H1 (cell line): Measurements from ENCODE around the gene SH3RF3. TPM values are rescaled to one million over a fixed set of nuclear protein-coding genes. Genes with fewer than 3 reads are reported as not detected.

Experiments
- CTCF ChIA-PET: fragments of 300-600 bp; sonication (Branson Sonifier 250); formaldehyde crosslinking; loops from one replicate; lab custom pipeline; 2021; ENCODE audit not compliant: partially characterized antibody; lab: Charles Lee
- POLR2A ChIA-PET: fragments of 300-600 bp; sonication (Branson Sonifier 250); formaldehyde crosslinking; loops from one replicate; lab custom pipeline; 2021; ENCODE audit warnings: inconsistent platforms; ENCODE audit not compliant: partially characterized antibody; lab: Charles Lee
- DNase-seq, 2 experiments: peaks; one replicate each; pipeline versions ENCODE4 v3.0.0 to v3.0.0-alpha.2; 2010 to 2022; ENCODE audit warnings: low spot score in 2 of 2, low read depth in 1 of 2, mixed read lengths in 1 of 2
- FAIRE-seq: peaks from 2 replicates; lab custom pipeline; 2011; peaks lifted over from hg19 to GRCh38; lab: Jason Lieb, UNC
- H2AFZ ChIP-seq: 2 replicates; pipeline ENCODE4 v1.8.1; 2012; ENCODE audit warnings: low read length, inconsistent platforms
- H2AK5ac ChIP-seq: 2 replicates; pipeline ENCODE4 v1.6.1; 2013; ENCODE audit warnings: low read depth, low read length
- H2BK120ac ChIP-seq: replicated peaks from 2 replicates; pipeline ENCODE3; 2013; ENCODE audit warnings: low read depth, low read length, inconsistent platforms
- H2BK12ac ChIP-seq: 2 replicates; pipeline ENCODE4 v1.6.1; 2013; ENCODE audit warnings: low read depth, low read length
- H2BK15ac ChIP-seq: 2 replicates; pipeline ENCODE4 v1.6.1; 2013; ENCODE audit warnings: low read length
- H2BK20ac ChIP-seq: 2 replicates; pipeline ENCODE4 v1.6.1; 2013; ENCODE audit warnings: low read length
- H2BK5ac ChIP-seq: 2 replicates; pipeline ENCODE4 v1.6.1; 2013; ENCODE audit warnings: low read depth, low read length
- H3K14ac ChIP-seq: 2 replicates; pipeline ENCODE4 v1.6.1; 2013; ENCODE audit warnings: inconsistent platforms; ENCODE audit not compliant: insufficient read length
- H3K18ac ChIP-seq: 2 replicates; pipeline ENCODE4 v1.6.1; 2013; ENCODE audit warnings: low read length; ENCODE audit errors: extremely low read depth
- H3K23ac ChIP-seq: 2 replicates; pipeline ENCODE4 v1.6.1; 2013; ENCODE audit warnings: inconsistent platforms; ENCODE audit not compliant: insufficient read length
- H3K23me2 ChIP-seq: 2 replicates; pipeline ENCODE4 v1.6.1; 2013; ENCODE audit warnings: low read depth, low read length
- H3K27ac ChIP-seq: 2 replicates; pipeline ENCODE4 v1.6.1; 2011; ENCODE audit warnings: low read depth, low read length, inconsistent platforms
- H3K27me3 ChIP-seq, 4 experiments: replicated peaks in 1 of 4; 1 replicate in 1 of 4; 2 replicates in 3 of 4; pipeline versions ENCODE4 v1.6.1 to v1.8.1; 2011 to 2013; ENCODE audit warnings: low read length in 3 of 4, mild to moderate bottlenecking in 3 of 4, inconsistent platforms in 2 of 4, mixed read lengths in 2 of 4, moderate library complexity in 1 of 4; ENCODE audit not compliant: control insufficient read depth in 3 of 4, insufficient read depth in 3 of 4; ENCODE audit errors: extremely low read depth in 1 of 4
- H3K36me3 ChIP-seq, 4 experiments: 2 replicates each; pipeline versions ENCODE4 v1.6.1 to v1.8.1; 2011 to 2013; ENCODE audit warnings: mild to moderate bottlenecking in 4 of 4, low read length in 3 of 4, moderate library complexity in 2 of 4, control low read depth in 1 of 4, inconsistent platforms in 1 of 4; ENCODE audit not compliant: insufficient read depth in 4 of 4, control insufficient read depth in 2 of 4
- H3K4ac ChIP-seq: replicated peaks from 2 replicates; pipeline ENCODE3; 2013; ENCODE audit warnings: low read length, low read depth, mixed read lengths, inconsistent platforms; ENCODE audit not compliant: insufficient read length
- H3K4me1 ChIP-seq, 4 experiments: replicated peaks in 1 of 4; 1 replicate in 1 of 4; 2 replicates in 3 of 4; pipeline versions ENCODE4 v1.6.1 to v1.8.1; 2011 to 2013; ENCODE audit warnings: low read length in 3 of 4, inconsistent platforms in 2 of 4, mixed read lengths in 1 of 4; ENCODE audit not compliant: insufficient read depth in 4 of 4, control insufficient read depth in 3 of 4
- H3K4me2 ChIP-seq, 2 experiments: 2 replicates each; pipeline versions ENCODE4 v1.6.1 to v1.8.1; 2011 to 2013; ENCODE audit warnings: low read depth in 2 of 2, low read length in 2 of 2, control low read depth in 1 of 2, inconsistent platforms in 1 of 2, mild to moderate bottlenecking in 1 of 2; ENCODE audit not compliant: insufficient read depth in 1 of 2
- H3K4me3 ChIP-seq, 4 experiments: fragments of 200-600, 300-600 bp in 1 of 4; sonication (generic), shearing (Covaris generic), sonication (Bioruptor Twin) in 1 of 4; 2 replicates each; pipeline versions ENCODE4 v1.5.1 to v1.8.1; 2011 to 2016; ENCODE audit warnings: low read length in 4 of 4, low read depth in 3 of 4, control low read depth in 2 of 4, inconsistent platforms in 2 of 4, mild to moderate bottlenecking in 2 of 4, mixed read lengths in 1 of 4, moderate library complexity in 1 of 4; ENCODE audit not compliant: insufficient read depth in 2 of 4; ENCODE audit errors: extremely low read depth in 1 of 4
- H3K56ac ChIP-seq: replicated peaks from 2 replicates; pipeline ENCODE3; 2013; ENCODE audit warnings: low read depth, mild to moderate bottlenecking, mixed read lengths, low read length, inconsistent platforms; ENCODE audit not compliant: insufficient read length
- H3K79me1 ChIP-seq: 2 replicates; pipeline ENCODE4 v1.6.1; 2013; ENCODE audit warnings: low read depth, low read length, control low read depth
- H3K79me2 ChIP-seq, 2 experiments: 2 replicates each; pipeline versions ENCODE4 v1.6.1 to v1.8.1; 2012 to 2013; ENCODE audit warnings: low read length in 2 of 2, mild to moderate bottlenecking in 2 of 2, inconsistent platforms in 1 of 2; ENCODE audit not compliant: insufficient read depth in 2 of 2, control insufficient read depth in 1 of 2
- H3K9ac ChIP-seq, 4 experiments: replicated peaks in 1 of 4; 1 replicate in 1 of 4; 2 replicates in 3 of 4; pipeline versions ENCODE4 v1.6.1 to v1.8.1; 2011 to 2013; ENCODE audit warnings: low read depth in 3 of 4, low read length in 3 of 4, control low read depth in 2 of 4, mild to moderate bottlenecking in 2 of 4, moderate library complexity in 2 of 4, inconsistent platforms in 1 of 4; ENCODE audit errors: extremely low read depth in 1 of 4
- H3K9me3 ChIP-seq, 2 experiments: 2 replicates each; pipeline versions ENCODE4 v1.6.1 to v1.8.1; 2012 to 2013; ENCODE audit warnings: mild to moderate bottlenecking in 2 of 2, moderate library complexity in 2 of 2, control low read depth in 1 of 2, inconsistent platforms in 1 of 2, low read depth in 1 of 2, low read length in 1 of 2, mixed read lengths in 1 of 2; ENCODE audit not compliant: insufficient read depth in 2 of 2
- H4K20me1 ChIP-seq, 2 experiments: replicated peaks in 1 of 2; 2 replicates each; pipeline versions ENCODE3 to v1.8.1; 2011 to 2013; ENCODE audit warnings: inconsistent platforms in 2 of 2, low read length in 2 of 2, mild to moderate bottlenecking in 1 of 2; ENCODE audit not compliant: insufficient read depth in 2 of 2, control insufficient read depth in 1 of 2
- H4K5ac ChIP-seq: 2 replicates; pipeline ENCODE4 v1.6.1; 2013; ENCODE audit warnings: low read length, low read depth, mixed read lengths, inconsistent platforms; ENCODE audit not compliant: insufficient read length
- H4K8ac ChIP-seq: 2 replicates; pipeline ENCODE4 v1.8.0; 2013; ENCODE audit warnings: mild to moderate bottlenecking, moderate library complexity, low read length, inconsistent platforms; ENCODE audit not compliant: insufficient read depth; ENCODE audit errors: extremely low read depth
- H4K91ac ChIP-seq: replicated peaks from 2 replicates; pipeline ENCODE3; 2013; ENCODE audit warnings: low read length, mixed read lengths, inconsistent platforms; ENCODE audit not compliant: insufficient read length
- EP300 ChIP-seq, 2 experiments: IDR thresholded peaks; 1 replicate in 1 of 2; 2 replicates in 1 of 2; pipeline ENCODE4 v1.6.1; 2011 to 2012; ENCODE audit warnings: low read depth in 2 of 2, low read length in 2 of 2, mild to moderate bottlenecking in 2 of 2, borderline replicate concordance in 1 of 2, inconsistent platforms in 1 of 2, moderate library complexity in 1 of 2
- polyA plus RNA-seq, 7 experiments: library from polyadenylated mRNA; depleted of rRNA in 3 of 7; stranded (reverse) in 5 of 7; unstranded in 2 of 7; fragments of >200 nt in 5 of 7; fragments of 200-250 nt in 2 of 7; gene quantifications; 1 replicate in 5 of 7; 2 replicates in 1 of 7; 4 replicates in 1 of 7; pipeline versions ENCODE4 v1.2.1 to v1.2.3, GENCODE V29; 2011 to 2013; ENCODE audit warnings: missing spikeins in 2 of 7, mixed read lengths in 2 of 7
- total RNA-seq: library from RNA; stranded (reverse); fragmentation: NEBNext Ultra II Directional; extraction: Animal tissue kit (Norgen Biotek cat#: 25700); gene quantifications from 2 replicates; pipeline ENCODE4 v1.2.1, GENCODE V29; 2021

Gene SH3RF3
- total and polyA plus RNA-seq, 2 of the 8 experiments (the other 6 are each of a cell fraction or from before 2014, with no cell fraction given): 0.11 to 0.65 TPM

DNA sequence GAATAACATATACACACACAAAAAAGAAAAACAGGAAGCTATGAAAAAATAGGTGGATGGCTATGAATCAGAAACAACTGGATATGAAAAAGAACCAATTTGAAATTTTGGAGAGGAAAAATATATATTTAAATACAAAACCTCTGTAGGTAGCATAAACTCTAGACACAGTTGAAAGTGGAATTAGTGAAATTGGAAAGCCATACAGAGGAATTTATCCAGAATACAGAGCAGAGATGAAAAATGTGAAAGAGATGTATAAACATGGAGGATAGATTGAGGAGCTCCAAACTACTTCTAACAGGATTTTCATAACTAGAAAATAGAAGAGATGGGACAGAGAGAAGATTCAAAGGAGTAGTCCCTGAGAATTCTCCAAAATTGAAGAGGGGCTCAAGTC, 315.9 kb downstream of the SH3RF3 start:
- Histone ChIP-seq H2BK12ac (no peak overlapping the region), H3K18ac (no peak overlapping the region), H2BK20ac (no peak overlapping the region), H2BK5ac (no peak overlapping the region), H3K79me2 (no peaks in the 10 kb centered on the region), H3K4me3 (no peak overlapping the region), H2AK5ac (no peak overlapping the region), H2AFZ (no peak overlapping the region), H3K27me3 (no peaks in the 10 kb centered on the region), H4K8ac (no peak overlapping the region), H3K27ac (no peak overlapping the region), H4K20me1 (no peaks in the 10 kb centered on the region), H4K91ac (no peak overlapping the region), H3K4ac (no peak overlapping the region), H3K23ac (no peak overlapping the region), H2BK120ac (no peak overlapping the region), H2BK15ac (no peak overlapping the region), H3K23me2 (no peaks in the 10 kb centered on the region), H4K5ac (no peak overlapping the region), H3K56ac (no peak overlapping the region), H3K4me2 (no peak overlapping the region), H3K9me3 (peaks cover 11 to 17% of the 10 kb centered on the region in 2 experiments), H3K4me1 (no peaks in the 10 kb centered on the region), H3K9ac (no peak overlapping the region), H3K36me3 (no peaks in the 10 kb centered on the region), H3K79me1 (no peaks in the 10 kb centered on the region), H3K14ac (no peak overlapping the region)
- no peak for FAIRE-seq
- ChIA-PET POLR2A (no interaction called here), CTCF (interaction anchor here (0.6 to 1.1 kb wide), 2 partner anchors 20 to 760 kb away, joined by 3 read pairs; no protein-coding TSS in a partner anchor)
- DNase-seq: no peak
- no peak for TF ChIP-seq EP300 (IDR thresholded peaks at IDR 0.05; ENCODE audit: borderline replicate concordance in 1 of 2, low read depth in 2 of 2, low read length in 2 of 2)
